ENCODE data around the gene EPHB1. TPM values are rescaled to one million over a fixed set of nuclear protein-coding genes. Genes with fewer than 3 reads are reported as not detected.

The EPHB1 gene
- total and polyA plus RNA-seq, 2 donors (not counting 3 experiments of a cell fraction or from before 2014, with no cell fraction given) = 1.3 to 5.2 TPM

DNA sequence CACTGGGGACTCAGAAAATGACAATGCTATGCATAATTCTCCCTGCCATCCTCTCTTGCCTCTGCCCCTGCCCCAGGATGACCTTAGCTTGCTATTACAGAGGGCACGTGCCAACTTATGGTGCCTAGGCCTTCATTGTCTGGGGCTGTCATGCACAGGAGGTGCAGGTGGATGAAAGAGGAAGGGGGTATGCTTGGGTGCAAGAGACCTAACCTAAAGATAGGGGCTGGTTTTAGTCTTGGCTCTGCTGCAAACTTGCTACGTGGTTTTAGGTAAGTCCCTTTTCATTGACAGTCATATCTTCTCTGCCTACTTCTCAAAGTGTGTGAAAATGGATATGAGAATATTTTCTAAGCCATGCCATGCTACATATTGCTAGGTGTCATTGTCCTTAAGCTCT lies 161.3 kb downstream of the EPHB1 start:
- CTCF ChIA-PET = no interaction called here
- no peak overlapping the region for H3K9ac ChIP-seq (replicated peaks; ENCODE audit: extremely low read depth, insufficient read depth, low read length)
- H3K36me3 ChIP-seq (ENCODE audit: control insufficient read depth in 2 of 2, extremely low read depth in 1 of 2, insufficient read depth in 2 of 2, low read length in 2 of 2) = no peaks in the 10 kb centered on the region
- H3K27ac ChIP-seq (ENCODE audit: insufficient read depth, low read depth, low read length) = no peak overlapping the region
- no peaks in the 10 kb centered on the region for H3K27me3 ChIP-seq (ENCODE audit: control insufficient read depth in 2 of 2, insufficient read depth in 2 of 2, low read length in 2 of 2)
- POLR2A ChIA-PET = no interaction called here
- no peaks in the 10 kb centered on the region for H3K9me3 ChIP-seq (replicated peaks; ENCODE audit: control insufficient read depth, insufficient read depth, low read length)
- H3K4me2 ChIP-seq (ENCODE audit: insufficient read depth, low read length) = no peak overlapping the region
- H4K20me1 ChIP-seq (replicated peaks; ENCODE audit: control insufficient read depth, extremely low read depth, insufficient read depth, low read length) = no peaks in the 10 kb centered on the region
- dilution Hi-C loops (cut with MboI; ENCODE audit: extremely low pct_ligation_motif_present, low sequenced_read_pairs) (no loop called here), intact Hi-C loops (cut with micrococcal nuclease) (no loop called here)
- FAIRE-seq (no peak), DNase-seq (ENCODE audit: low read depth, low spot score) (no peak)
- BruUV-seq (replicated peaks) = no TSS peak
- H3K79me2 ChIP-seq (ENCODE audit: control insufficient read depth, insufficient read depth, low read length) = no peaks in the 10 kb centered on the region
- H2AFZ ChIP-seq (ENCODE audit: low read depth, low read length) = no peak overlapping the region
- no peaks in the 10 kb centered on the region for H3K4me1 ChIP-seq (ENCODE audit: control insufficient read depth, extremely low read depth, insufficient read depth, low read length)
- H3K9me1 ChIP-seq (replicated peaks; ENCODE audit: control insufficient read depth, extremely low read depth, insufficient read depth, low read length) = no peaks in the 10 kb centered on the region
- TF ChIP-seq GATA2 (IDR thresholded peaks at IDR 0.05; ENCODE audit: insufficient read depth, insufficient read length, low read depth, low read length) (no peak), FOS (IDR thresholded peaks at IDR 0.05; ENCODE audit: borderline replicate concordance, insufficient read depth, low read length) (no peak), JUN (IDR thresholded peaks at IDR 0.05; ENCODE audit: borderline replicate concordance, insufficient read depth, insufficient read length, low read depth) (no peak), POLR2AphosphoS5 (IDR thresholded peaks at IDR 0.05; ENCODE audit: insufficient read depth, low read depth, low read length) (no peak)
- TF ChIP-seq, protein P1, sequence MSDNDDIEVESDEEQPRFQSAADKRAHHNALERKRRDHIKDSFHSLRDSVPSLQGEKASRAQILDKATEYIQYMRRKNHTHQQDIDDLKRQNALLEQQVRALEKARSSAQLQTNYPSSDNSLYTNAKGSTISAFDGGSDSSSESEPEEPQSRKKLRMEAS (IDR thresholded peaks at IDR 0.05; ENCODE audit: insufficient read depth, insufficient read length) = no peak
- no peak overlapping the region for H3K4me3 ChIP-seq (replicated peaks in 1 of 3; ENCODE audit: insufficient read depth in 1 of 3, low read depth in 1 of 3, low read length in 3 of 3)

DNA sequence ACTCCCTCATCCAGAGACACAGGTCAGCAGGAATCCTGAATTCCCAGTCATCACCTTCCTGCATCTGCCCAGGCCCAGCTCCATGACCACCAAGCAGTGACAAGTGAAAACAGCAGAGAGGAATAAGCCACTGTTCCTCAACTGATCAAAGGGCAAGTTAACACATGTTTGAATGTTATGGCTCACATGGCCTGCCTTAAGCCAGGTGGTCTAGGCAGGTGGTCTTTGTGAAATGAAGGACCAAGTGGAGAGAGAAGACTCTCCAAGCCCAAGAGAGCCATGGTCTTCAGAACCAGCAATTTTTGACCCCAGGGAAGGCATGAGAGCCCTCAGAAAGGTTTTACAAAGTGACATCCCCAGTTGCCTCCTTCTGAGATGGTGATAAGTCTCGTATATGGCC lies 161.8 kb downstream of the EPHB1 start:
- H3K9ac ChIP-seq (replicated peaks; ENCODE audit: extremely low read depth, insufficient read depth, low read length) = no peak overlapping the region
- no peak overlapping the region for H3K27ac ChIP-seq (ENCODE audit: insufficient read depth, low read depth, low read length)
- no peaks in the 10 kb centered on the region for H3K27me3 ChIP-seq (ENCODE audit: control insufficient read depth in 2 of 2, insufficient read depth in 2 of 2, low read length in 2 of 2)
- CTCF ChIA-PET = no interaction called here
- no peak overlapping the region for H2AFZ ChIP-seq (ENCODE audit: low read depth, low read length)
- H3K4me1 ChIP-seq (ENCODE audit: control insufficient read depth, extremely low read depth, insufficient read depth, low read length) = no peaks in the 10 kb centered on the region
- H3K36me3 ChIP-seq (ENCODE audit: control insufficient read depth in 2 of 2, extremely low read depth in 1 of 2, insufficient read depth in 2 of 2, low read length in 2 of 2) = no peaks in the 10 kb centered on the region
- H3K79me2 ChIP-seq (ENCODE audit: control insufficient read depth, insufficient read depth, low read length) = no peaks in the 10 kb centered on the region
- POLR2A ChIA-PET = no interaction called here
- TF ChIP-seq MYC (IDR thresholded peaks at IDR 0.05; ENCODE audit: low read depth, low read length) = no peak
- TF ChIP-seq, protein P2, sequence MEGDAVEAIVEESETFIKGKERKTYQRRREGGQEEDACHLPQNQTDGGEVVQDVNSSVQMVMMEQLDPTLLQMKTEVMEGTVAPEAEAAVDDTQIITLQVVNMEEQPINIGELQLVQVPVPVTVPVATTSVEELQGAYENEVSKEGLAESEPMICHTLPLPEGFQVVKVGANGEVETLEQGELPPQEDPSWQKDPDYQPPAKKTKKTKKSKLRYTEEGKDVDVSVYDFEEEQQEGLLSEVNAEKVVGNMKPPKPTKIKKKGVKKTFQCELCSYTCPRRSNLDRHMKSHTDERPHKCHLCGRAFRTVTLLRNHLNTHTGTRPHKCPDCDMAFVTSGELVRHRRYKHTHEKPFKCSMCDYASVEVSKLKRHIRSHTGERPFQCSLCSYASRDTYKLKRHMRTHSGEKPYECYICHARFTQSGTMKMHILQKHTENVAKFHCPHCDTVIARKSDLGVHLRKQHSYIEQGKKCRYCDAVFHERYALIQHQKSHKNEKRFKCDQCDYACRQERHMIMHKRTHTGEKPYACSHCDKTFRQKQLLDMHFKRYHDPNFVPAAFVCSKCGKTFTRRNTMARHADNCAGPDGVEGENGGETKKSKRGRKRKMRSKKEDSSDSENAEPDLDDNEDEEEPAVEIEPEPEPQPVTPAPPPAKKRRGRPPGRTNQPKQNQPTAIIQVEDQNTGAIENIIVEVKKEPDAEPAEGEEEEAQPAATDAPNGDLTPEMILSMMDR (IDR thresholded peaks at IDR 0.05; ENCODE audit: extremely low read depth in 1 of 2, insufficient read depth in 1 of 2, low read depth in 1 of 2, low read length in 2 of 2) = no peak
- no peak for TF ChIP-seq GATA2 (IDR thresholded peaks at IDR 0.05; ENCODE audit: insufficient read depth, insufficient read length, low read depth, low read length)
- no peak for TF ChIP-seq JUN (IDR thresholded peaks at IDR 0.05; ENCODE audit: borderline replicate concordance, insufficient read depth, insufficient read length, low read depth)
- no peak for TF ChIP-seq POLR2A (IDR thresholded peaks at IDR 0.05; ENCODE audit: low read depth, low read length)
- TF ChIP-seq, protein P1 (IDR thresholded peaks at IDR 0.05; ENCODE audit: insufficient read depth, insufficient read length) = no peak
- TF ChIP-seq EZH2 (IDR thresholded peaks at IDR 0.05; ENCODE audit: borderline replicate concordance, low read depth, low read length, severe bottlenecking) = no peak
- DNase-seq (ENCODE audit: low read depth, low spot score) (no peak), FAIRE-seq (no peak)
- no peak overlapping the region for H3K4me3 ChIP-seq (replicated peaks in 1 of 3; ENCODE audit: insufficient read depth in 1 of 3, low read depth in 1 of 3, low read length in 3 of 3)
- intact Hi-C loops (cut with micrococcal nuclease) (no loop called here), dilution Hi-C loops (cut with MboI; ENCODE audit: extremely low pct_ligation_motif_present, low sequenced_read_pairs) (no loop called here)
- BruUV-seq (replicated peaks) = no TSS peak
- no peaks in the 10 kb centered on the region for H4K20me1 ChIP-seq (replicated peaks; ENCODE audit: control insufficient read depth, extremely low read depth, insufficient read depth, low read length)
- no peaks in the 10 kb centered on the region for H3K9me1 ChIP-seq (replicated peaks; ENCODE audit: control insufficient read depth, extremely low read depth, insufficient read depth, low read length)
- H3K4me2 ChIP-seq (ENCODE audit: insufficient read depth, low read length) = no peak overlapping the region
- H3K9me3 ChIP-seq (replicated peaks; ENCODE audit: control insufficient read depth, insufficient read depth, low read length) = no peaks in the 10 kb centered on the region
